OCI-LY7 (cell line): Measurements from ENCODE around the gene MOSPD2. TPM values are rescaled to one million over a fixed set of nuclear protein-coding genes. Genes with fewer than 3 reads are reported as not detected.

Source experiments
- Bru-seq: library from RNA; stranded (reverse); fragments of 400-500 nt; gene quantifications from one replicate; lab custom pipeline; 2021; lab: Mats Ljungman, UMichigan
- BruChase-seq, 2 experiments: library from RNA; stranded (reverse); fragments of 400-500 nt; gene quantifications; one replicate each; lab custom pipeline; 2021; lab: Mats Ljungman, UMichigan
- BruUV-seq: library from RNA; stranded (reverse); fragments of 400-500 nt; replicated peaks from 2 replicates; lab custom pipeline; 2021; lab: Mats Ljungman, UMichigan
- CTCF ChIA-PET: fragments of 300-600 bp; sonication (Branson Sonifier 250); formaldehyde crosslinking; loops from one replicate; lab custom pipeline; 2022; ENCODE audit warnings: antibody characterized with exemption; ENCODE audit not compliant: unreplicated experiment; lab: Charles Lee
- POLR2A ChIA-PET: fragments of 300-600 bp; sonication (Branson Sonifier 250); formaldehyde crosslinking; loops from one replicate; lab custom pipeline; 2022; ENCODE audit warnings: antibody characterized with exemption; lab: Charles Lee
- DNase-seq: peaks from one replicate; pipeline ENCODE4 v3.0.0-alpha.2; 2015; ENCODE audit warnings: low spot score
- H2AFZ ChIP-seq: fragments of 200-600 bp; sonication (generic), shearing (Covaris generic); 2 replicates; pipeline ENCODE4 v1.6.1; 2014; ENCODE audit warnings: mild to moderate bottlenecking, antibody characterized with exemption, low read length, moderate library complexity
- H3K27ac ChIP-seq: fragments of 200-600 bp; sonication (generic); 2 replicates; pipeline ENCODE4 v1.5.1; 2014; ENCODE audit warnings: mixed run types, low read depth, mild to moderate bottlenecking, moderate library complexity, low read length, inconsistent platforms; ENCODE audit not compliant: poor library complexity, severe bottlenecking
- H3K36me3 ChIP-seq: fragments of 200-600 bp; sonication (generic); 2 replicates; pipeline ENCODE4 v1.6.1; 2014; ENCODE audit warnings: mild to moderate bottlenecking, antibody characterized with exemption, low read length, moderate library complexity, mixed read lengths; ENCODE audit not compliant: insufficient read depth
- H3K4me1 ChIP-seq: fragments of 200-600 bp; sonication (generic); 2 replicates; pipeline ENCODE4 v1.5.1; 2014; ENCODE audit warnings: mild to moderate bottlenecking, low read length; ENCODE audit not compliant: insufficient read depth, poor library complexity, severe bottlenecking
- H3K4me2 ChIP-seq: fragments of 200-600 bp; sonication (generic); 2 replicates; pipeline ENCODE4 v1.6.1; 2014; ENCODE audit warnings: mild to moderate bottlenecking, low read length
- H3K4me3 ChIP-seq: fragments of 200-600 bp; sonication (generic); 2 replicates; pipeline ENCODE4 v1.5.1; 2014; ENCODE audit warnings: mild to moderate bottlenecking, low read depth, low read length; ENCODE audit not compliant: poor library complexity, severe bottlenecking
- H3K79me2 ChIP-seq: fragments of 200-600 bp; sonication (generic); 2 replicates; pipeline ENCODE4 v1.6.1; 2016; ENCODE audit warnings: low read depth, mild to moderate bottlenecking, low read length, moderate library complexity, mixed read lengths; ENCODE audit not compliant: insufficient read depth
- H3K9me2 ChIP-seq: fragments of 200-600 bp; sonication (generic); 2 replicates; pipeline ENCODE4 v1.6.1; 2016; ENCODE audit warnings: mild to moderate bottlenecking, low read length, mixed read lengths; ENCODE audit not compliant: insufficient read depth
- H3K9me3 ChIP-seq: fragments of 200-600 bp; sonication (generic); 2 replicates; pipeline ENCODE4 v1.6.1; 2014; ENCODE audit warnings: mild to moderate bottlenecking, mixed run types, low read length, mixed read lengths
- H4K20me1 ChIP-seq: fragments of 200-600 bp; sonication (generic); 2 replicates; pipeline ENCODE4 v1.6.1; 2014; ENCODE audit warnings: mild to moderate bottlenecking, antibody characterized with exemption, low read length, moderate library complexity, mixed read lengths; ENCODE audit not compliant: insufficient read depth
- CTCF ChIP-seq: fragments of 200-600 bp; sonication (generic); conservative IDR thresholded peaks from 2 replicates; pipeline ENCODE4 v1.5.1; 2014; ENCODE audit warnings: mild to moderate bottlenecking, antibody characterized with exemption, low read length, moderate library complexity, mixed read lengths
- EZH2phosphoT487 ChIP-seq: fragments of 200-600 bp; sonication (generic); IDR thresholded peaks from 2 replicates; pipeline ENCODE4 v1.6.1; 2018; ENCODE audit warnings: low read depth, borderline replicate concordance, mild to moderate bottlenecking, mixed run types, antibody characterized with exemption, low read length, moderate library complexity, mixed read lengths
- intact Hi-C: fragments of 100-400 bp; cut with micrococcal nuclease; formaldehyde crosslinking; loops from one replicate; pipeline ENCODE4 v1.10.0; 2022; ENCODE audit not compliant: unreplicated experiment
- long read RNA-seq: library from polyadenylated mRNA; stranded (forward); transcript quantifications from one replicate; pipeline ENCODE4 v2.0.0, GENCODE V29; 2022
- total RNA-seq, 2 experiments: library from RNA; depleted of rRNA in 1 of 2; stranded (reverse); fragments of >200 nt in 1 of 2; shearing (Covaris generic) in 1 of 2; gene quantifications; 2 replicates each; pipeline ENCODE4 v1.2.3, GENCODE V29; 2014 to 2022

MOSPD2 gene
- total RNA-seq (2014; rRNA removed; shearing (Covaris generic)) (8.0 and 8.8 TPM in 2 replicates), total RNA-seq (2022) (10.1 and 11.3 TPM in 2 replicates), Bru-seq, nascent RNA (percentile 60 among the genes with signal in this experiment), BruChase-seq, experiment 1, labeled RNA remaining after a 6-hour chase (percentile 50 among the genes with signal in this experiment), BruChase-seq, experiment 2, labeled RNA remaining after a 2-hour chase (percentile 59 among the genes with signal in this experiment)
- long read RNA-seq, full-length matches to known transcripts = 2 of 4 reads
- long read RNA-seq, partial matches to known transcripts = 1 of 4 reads
- long read RNA-seq, other reads (novel, unspliced or antisense) = 1 of 4 reads

GRCh38 chrX:14872851-14873675 is at the start of gene MOSPD2, which contains the start of gene FANCB:
TSS of gene MOSPD2 (plus strand) at chrX:14873421. CDS start at chrX:14873529, 108 bp downstream.
TSS of gene FANCB (minus strand) at chrX:14873069. CDS start at chrX:14865510, 7,559 bp downstream.
- Histone ChIP-seq H3K9me3 (no peaks in the 10 kb centered on the region), H3K9me2 (no peaks in the 10 kb centered on the region), H3K4me1 (peaks cover 10% of the 10 kb centered on the region), H3K79me2 (peaks cover 58% of the 10 kb centered on the region), H3K4me2 (peak within 1 kb of the TSS; percentile 96), H4K20me1 (no peaks in the 10 kb centered on the region), H3K4me3 (peak within 1 kb of the TSS; percentile 88), H3K27ac (peak within 1 kb of the TSS; percentile 53), H2AFZ (peak within 1 kb of the TSS; percentile 78; the same call in 1 of the 2 replicates), H3K36me3 (peaks cover 12% of the 10 kb centered on the region)
- TF ChIP-seq CTCF (no peak), EZH2phosphoT487 (no peak)
- ChIA-PET CTCF (interaction anchor here (0.6 kb wide), 1 partner anchor 193 kb away, joined by 3 read pairs; no protein-coding TSS in a partner anchor), POLR2A (interaction anchor here (0.7 to 1.0 kb wide), 2 partner anchors 10 to 12 kb away, joined by 3 read pairs; no protein-coding TSS in a partner anchor)
- no TSS peak for BruUV-seq
- intact Hi-C loops = loop anchor here (10.0 kb wide), 2 partner anchors 922 to 1118 kb away; partner anchors contain the start of gene ZRSR2
- DNase-seq = peak; percentile 92

DNA sequence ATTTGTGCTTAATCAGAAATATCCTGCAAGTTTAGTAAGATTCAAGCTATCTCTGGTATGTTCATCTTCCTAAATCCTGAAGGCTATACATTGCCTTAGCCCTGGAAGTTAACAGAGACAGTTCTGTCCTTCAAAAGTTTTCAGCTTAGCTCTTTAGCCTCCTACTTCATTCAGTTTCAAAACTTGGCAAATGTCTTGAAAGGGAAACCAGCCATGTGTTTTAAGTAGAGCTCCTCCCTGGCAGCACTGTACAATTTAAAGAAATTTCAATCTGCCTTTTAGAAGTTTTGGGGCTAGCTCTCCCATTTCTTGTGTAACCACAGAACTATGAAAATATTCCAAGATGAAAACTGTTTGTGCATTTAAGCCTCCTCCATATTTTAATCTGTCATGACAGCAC is 47.4 kb upstream of the MOSPD2 start:
- Histone ChIP-seq H3K4me2 (no peak overlapping the region), H3K4me3 (no peak overlapping the region), H4K20me1 (no peaks in the 10 kb centered on the region), H3K36me3 (no peaks in the 10 kb centered on the region), H3K9me2 (no peaks in the 10 kb centered on the region), H3K27ac (no peak overlapping the region), H3K4me1 (no peaks in the 10 kb centered on the region), H2AFZ (no peak overlapping the region), H3K79me2 (no peaks in the 10 kb centered on the region), H3K9me3 (no peaks in the 10 kb centered on the region)
- no TSS peak for BruUV-seq
- TF ChIP-seq EZH2phosphoT487 = no peak
- no peak for TF ChIP-seq CTCF
- ChIA-PET CTCF (no interaction called here), POLR2A (interaction anchor here (0.6 kb wide), 1 partner anchor 9 kb away, joined by 3 read pairs; no protein-coding TSS in a partner anchor)
- intact Hi-C loops = no loop called here
- DNase-seq = no peak
